Activated T-cell treated with anti-CD3 and anti-CD28 coated beads for 4 hours (primary cell): ENCODE results near the gene PRDM16.

Source experiments
- DNase-seq: peaks from one replicate; pipeline ENCODE4 v3.0.0-alpha.2; 2020

PRDM16 gene

DNA sequence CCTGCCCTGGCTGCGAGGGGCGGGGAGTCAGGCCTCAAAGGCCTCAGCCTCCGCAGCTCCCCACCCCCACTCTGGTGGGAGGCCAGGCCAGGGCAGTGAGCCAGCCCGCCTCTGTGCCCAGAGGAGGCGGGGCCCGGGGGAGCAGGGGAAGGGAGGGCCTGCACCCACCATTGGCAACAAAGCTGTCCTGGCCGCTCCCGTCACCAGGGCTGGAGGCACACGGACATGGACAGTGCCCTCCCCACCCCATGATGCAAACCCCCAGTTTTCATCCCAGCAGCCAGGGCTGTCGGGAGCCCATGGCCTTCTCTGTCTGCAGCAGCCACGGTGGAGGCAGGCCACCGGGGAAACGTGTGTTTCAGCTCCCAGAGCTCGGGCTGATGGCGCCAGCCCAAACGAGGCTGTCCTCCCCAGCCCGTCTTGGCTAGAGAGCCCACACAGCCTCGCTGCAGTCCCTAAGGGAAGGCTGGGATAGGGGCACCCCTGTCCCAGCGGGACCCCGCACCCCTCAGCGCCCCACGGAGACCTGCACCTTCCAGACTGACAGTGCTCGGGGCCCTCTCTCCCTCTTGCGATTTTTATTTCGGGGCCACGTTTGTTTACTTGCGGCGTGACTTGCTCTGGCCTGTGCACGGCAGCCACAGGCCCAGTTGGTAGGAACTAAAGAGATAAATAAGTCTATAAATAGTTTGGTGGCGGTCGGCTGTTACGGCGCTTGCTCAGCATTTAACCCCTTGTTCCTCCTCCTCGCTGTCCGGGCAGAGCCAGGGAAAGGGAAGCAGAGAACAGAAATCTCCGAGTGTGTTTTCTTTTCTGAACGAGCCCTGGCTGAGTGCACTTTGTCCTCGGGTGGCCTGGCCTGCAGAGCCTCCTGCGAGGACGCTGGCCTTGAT is 101.8 kb downstream of the PRDM16 start:
- no peak for DNase-seq

DNA sequence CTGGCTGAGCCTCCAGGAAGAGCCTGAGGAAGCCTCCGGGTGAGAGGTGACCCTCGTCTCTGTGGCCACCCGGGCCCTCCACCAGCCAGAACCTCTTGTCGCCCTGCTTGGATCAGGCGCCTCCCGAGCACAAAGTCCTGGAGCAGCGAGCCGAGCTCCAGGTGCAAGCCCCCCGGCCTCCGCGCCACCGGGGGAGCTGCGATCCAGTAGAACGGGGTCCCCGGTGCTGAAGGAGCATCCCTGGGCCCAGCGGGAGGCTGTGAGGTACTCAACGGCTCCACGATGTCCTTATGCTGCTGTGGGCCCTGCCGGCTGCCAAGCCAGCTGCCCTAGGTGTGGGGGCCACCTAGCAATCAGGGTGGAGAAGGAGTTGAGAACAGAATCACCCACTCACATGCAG is 102.8 kb downstream of the PRDM16 start:
- DNase-seq: no peak

DNA sequence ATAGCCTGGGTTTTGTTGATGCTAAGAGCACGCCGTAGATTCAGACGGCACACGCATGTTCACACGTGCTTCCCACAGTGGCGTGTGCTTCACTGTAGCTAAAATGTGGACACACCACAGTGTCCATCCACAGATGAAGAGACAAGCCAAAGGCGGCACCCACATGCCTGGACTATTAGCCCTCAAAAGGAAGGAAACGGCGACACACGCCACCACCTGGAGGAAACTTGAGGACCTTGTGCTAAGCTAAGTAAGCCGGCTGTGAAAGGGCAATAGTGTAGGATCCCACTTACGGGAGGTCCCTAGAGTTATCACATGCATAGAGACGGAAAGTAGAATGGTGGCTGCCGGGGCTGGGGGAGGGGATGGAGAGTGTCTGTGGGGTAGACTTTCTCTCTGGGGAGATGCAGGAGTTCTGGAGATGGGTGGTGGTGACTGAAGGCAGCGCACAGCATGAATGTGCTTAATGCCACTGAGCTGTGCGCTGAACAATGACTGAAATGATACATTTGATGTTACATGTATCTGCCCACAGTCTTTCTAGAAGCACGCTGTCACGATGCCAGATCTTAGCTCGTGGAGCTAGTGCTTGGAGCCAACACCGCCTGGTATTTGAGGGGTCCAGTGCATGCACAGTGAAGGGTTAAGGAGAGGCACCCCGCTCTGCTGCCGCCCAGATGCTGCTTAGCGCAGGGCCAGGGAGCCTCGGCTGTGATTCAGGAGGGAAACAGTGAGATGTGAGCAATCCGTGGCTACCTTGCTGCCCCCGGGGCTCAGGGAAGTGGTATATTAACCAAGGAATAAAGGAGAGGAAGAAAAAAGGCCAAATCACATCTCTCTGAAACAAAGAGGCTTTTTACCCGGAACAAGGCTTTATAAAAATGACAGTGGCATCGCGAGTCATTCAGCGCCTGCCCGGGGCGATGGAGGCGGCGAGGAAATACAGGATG is 103.7 kb downstream of the PRDM16 start:
- DNase-seq: no peak

DNA sequence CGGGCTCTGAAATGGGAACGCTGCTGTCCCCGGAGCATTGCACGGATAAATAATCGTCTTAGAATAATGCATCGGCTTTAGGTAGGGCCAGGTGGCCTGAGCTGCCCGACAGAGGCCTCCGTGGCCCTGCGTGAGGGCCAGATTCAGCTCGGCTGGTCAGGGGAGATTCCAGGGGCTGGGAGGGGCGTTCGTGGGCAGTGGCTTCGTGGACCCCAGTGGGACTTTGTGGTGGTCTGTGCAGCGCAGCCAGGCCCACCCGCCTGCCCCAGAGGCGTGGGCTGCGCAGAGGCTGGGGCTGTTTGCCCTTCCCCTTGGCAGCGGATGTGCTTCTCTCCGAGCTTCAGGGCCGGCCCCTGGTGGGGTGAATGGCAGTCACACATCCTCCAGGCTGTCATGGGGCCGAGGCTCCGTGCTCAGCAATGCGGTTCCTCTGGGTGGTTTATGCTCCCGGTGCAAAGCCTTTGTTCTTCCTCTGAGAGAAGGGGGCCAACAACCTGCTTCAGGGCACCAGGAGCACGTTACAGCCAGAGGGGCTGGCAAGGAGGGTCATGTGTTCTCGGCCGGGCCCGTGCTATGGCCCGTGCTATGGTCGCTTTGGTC is 104.5 kb downstream of the PRDM16 start:
- DNase-seq: no peak

DNA sequence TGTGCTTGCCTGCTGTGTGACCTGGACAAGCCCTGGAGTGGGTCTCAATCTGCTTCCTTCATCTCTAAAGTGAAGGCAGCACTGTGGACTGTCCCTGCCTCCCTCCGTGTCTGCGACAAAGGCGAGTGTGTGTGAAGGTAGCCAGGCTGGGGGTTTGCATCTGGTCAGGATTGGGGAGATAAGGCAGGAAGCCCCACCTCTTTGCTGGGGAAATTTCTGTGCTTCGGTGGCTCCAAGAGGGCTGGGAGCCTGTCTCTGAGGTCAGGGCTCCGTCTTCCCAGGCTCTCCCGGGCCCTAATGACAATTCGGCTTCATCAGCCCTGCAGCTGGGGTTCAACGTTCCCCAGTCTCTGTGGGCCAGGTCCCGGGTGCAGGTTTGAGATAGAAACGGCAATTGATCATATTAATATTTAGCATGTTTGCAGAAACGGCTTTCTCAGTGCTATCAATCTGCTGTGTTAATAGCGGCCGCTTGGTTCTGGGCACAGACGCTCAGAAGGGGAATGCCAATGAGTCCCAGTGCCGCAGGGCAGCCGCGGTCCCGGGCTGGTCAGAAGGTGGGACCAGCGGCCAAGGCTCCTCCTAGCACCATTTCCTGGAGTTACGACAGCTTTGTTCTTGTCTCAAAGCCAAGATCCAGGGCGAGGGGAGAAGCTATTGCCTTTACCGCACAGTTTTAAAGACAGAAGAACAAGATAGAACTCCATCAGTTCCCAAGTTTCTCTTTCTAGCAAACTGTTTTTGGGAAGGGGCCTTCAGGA is 105.7 kb downstream of the PRDM16 start:
- no peak for DNase-seq

DNA sequence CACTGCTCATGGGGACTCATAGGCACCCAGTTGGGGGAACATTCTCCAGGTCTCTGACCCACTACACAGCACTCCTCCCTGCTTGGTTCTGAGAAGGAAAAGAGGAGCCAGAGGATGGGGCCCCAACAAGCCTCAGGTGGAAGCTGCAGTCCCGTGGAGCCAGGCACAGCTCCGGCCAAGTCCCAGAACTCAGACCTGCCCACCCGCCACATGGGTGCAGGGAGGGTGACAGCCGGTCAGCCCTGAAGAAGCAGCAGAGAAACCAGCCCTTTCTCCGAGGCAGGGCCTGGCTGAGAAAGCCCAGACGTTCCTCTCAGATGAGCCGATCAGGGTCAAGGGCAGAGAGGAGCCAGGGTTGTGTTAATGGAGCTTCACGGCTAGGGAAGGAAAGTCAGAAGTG is 106.5 kb downstream of the PRDM16 start:
- no peak for DNase-seq

DNA sequence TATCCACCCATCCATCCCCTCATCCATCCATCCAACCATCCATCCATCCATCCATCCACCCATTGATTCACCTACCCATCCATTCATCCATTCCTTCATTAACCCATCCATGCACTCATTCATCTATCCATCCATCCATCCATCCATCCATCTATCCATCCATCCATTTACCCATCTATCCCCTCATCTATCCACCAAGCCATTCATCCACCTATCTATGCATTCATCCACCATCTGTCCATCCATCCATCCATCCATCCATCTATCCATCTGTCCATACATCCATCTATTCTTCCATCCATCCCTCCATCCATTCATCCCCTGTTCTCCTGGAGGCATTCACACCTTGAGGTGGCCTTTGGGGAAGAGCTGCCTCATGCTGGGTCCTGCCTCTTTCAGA is 107.0 kb downstream of the PRDM16 start:
- DNase-seq: no peak

DNA sequence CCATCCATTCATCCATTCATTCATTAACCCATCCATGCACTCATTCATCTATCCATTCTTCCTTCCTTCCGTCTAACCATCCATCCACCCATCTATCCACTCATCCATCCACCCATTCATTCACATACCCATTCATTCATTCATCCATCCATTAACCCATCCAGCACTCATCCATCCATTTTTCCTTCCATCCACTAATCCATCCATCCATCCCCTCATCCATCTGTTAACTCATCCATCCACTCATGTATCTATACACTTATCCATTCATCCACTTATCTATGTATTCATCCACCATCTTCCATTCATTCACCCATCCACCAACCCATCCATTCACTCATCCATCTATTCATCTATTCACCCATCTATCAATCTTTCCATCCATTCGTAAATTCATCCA is 107.8 kb downstream of the PRDM16 start:
- DNase-seq: no peak

DNA sequence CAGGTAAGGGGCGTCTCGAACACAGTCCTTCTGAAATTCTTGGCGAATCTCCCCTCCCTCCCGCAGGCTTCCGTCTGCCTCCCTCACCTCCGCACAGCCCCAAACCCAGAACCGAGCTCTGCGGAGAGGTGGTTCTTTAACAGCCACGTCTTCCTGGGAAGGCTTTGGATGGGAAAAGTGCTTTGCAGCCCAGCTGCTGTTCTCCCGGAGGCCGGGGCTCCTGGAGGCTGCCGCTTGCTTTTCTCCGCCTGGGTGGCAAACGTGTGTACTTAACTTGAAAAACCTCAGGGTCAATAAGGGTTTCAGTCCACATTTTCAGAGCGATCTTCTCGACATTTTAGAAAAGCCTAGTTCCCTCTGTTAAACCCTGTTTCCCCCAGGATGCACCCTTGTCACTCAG is 109.3 kb downstream of the PRDM16 start:
- DNase-seq: no peak

DNA sequence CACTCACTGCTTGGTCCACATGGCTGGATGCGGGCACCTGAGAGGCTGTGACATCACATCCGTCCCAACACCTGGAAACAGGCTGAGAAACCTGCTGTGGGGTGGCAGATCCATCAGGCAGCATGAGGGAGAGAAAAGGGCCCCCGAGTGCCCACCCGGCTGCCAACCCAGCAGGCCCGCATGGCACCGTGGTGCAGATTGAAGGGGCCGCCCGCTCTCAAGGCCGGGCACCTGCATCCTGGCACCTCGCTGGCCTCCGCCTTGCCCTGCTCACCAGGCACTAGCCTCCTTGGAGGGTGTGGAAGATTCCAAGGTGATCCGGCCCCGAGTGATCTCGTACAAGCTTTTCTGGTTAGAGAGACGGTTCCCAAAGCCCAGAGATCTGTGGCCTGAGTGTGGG is 110.5 kb downstream of the PRDM16 start:
- no peak for DNase-seq

DNA sequence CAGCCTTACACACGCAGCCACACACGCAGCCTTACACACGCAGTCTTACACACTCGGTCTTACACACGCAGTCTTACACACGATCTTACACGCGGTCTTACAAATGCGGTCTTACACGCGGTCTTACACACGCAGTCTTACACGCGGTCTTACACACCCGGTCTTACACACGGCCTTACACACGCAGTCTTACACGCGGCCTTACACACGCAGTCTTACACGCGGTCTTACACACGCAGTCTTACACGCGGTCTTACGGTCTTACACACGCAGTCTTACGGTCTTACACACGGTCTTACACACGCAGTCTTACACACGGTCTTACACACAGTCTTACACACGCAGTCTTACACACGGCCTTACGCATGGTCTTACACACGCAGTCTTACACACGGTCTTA is 111.9 kb downstream of the PRDM16 start:
- no peak for DNase-seq

DNA sequence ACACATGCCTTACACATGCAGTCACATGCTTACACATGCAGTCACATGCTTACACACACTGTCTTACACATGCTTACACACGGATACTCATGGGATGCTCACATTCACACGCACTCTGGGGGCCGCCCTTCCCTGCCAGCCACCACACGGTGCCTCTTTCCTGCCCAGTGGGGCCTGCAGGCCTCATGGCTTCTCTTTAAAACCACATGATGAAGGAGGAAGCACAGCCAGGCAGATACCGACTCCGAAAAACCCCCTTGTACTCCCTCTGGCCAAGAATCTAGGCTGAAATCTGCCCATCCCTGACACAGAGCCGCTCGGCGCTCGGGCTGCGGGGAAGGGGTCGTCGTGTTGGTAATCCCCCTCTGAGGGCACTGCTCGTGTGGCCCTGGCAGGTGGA is 113.0 kb downstream of the PRDM16 start:
- DNase-seq: no peak

DNA sequence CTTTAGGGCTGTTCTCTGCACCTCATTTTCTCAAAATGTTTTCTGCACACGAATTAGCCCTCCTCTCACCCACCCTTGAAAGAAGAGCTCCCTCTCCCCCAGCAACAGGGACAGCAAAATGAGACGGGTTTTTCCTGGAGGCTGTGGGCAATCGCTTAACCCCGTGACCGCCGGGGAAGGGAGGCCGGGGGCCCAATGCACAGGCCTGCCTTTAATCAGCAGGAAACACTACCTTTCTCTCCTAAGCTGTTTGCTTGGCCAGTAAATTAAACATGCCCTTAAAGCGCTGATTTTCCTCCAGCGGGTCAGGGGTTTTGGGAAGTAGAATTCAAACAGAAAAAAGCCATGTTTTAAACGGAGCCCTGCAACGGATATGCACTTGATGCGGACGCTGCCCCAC is 114.4 kb downstream of the PRDM16 start:
- DNase-seq: no peak

DNA sequence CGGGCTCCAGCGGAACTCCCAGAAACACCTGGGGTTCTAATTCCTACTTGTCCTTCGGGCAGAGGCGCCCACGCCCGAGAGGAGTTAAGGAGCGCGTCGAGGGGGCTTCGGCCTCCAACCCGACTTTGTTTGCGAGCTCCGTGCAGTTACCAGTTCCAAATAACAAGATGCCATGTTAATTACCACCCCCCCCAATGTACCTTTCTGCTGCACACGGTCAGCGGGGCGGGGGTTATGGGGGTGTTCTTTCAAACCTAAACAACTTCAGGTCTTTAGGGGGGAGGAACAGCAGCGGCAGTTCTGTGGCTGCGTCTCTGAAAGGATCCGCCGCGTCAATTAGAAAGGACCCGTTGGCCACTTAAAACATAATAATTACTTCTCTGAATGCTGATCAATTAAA is 114.8 kb downstream of the PRDM16 start:
- no peak for DNase-seq

DNA sequence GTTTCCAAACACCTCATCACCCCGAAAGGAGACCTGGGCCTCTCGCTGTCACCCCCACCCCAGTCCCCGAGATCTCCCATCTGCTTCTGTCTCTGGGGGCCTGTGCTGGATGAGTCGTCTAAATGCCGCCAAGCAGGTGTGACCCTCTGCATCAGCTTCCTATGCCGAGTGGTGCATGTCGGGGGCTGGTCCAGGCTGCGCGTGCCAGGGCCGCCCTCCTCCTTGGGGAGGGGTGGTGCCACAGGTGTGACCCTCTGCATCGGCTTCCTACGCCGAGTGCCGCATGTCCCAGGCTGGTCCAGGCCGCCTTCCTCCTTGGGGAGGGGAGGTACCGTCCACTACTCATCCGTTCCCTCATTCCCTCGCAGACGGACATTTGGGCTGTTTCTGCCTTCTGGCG is 115.7 kb downstream of the PRDM16 start:
- no peak for DNase-seq

DNA sequence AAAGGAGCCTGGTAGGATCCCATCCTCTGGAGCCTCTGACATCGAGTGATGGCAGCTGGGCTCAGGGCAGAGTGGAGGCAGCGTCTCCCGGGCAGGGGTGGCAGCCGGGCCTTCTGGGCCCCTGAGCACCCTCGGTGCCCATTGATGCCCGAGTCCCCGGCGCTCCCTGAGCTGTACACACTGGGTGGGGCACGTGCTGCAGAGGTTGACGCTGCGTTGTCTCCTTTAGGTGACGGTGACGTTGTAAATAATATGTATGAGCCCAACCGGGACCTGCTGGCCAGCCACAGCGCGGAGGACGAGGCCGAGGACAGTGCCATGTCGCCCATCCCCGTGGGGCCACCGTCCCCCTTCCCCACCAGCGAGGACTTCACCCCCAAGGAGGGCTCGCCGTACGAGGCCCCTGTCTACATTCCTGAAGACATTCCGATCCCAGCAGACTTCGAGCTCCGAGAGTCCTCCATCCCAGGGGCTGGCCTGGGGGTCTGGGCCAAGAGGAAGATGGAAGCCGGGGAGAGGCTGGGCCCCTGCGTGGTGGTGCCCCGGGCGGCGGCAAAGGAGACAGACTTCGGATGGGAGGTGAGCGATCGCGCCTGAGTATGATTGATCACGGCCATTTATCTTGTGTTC is 117.0 kb downstream of the PRDM16 start:
- no peak for DNase-seq

DNA sequence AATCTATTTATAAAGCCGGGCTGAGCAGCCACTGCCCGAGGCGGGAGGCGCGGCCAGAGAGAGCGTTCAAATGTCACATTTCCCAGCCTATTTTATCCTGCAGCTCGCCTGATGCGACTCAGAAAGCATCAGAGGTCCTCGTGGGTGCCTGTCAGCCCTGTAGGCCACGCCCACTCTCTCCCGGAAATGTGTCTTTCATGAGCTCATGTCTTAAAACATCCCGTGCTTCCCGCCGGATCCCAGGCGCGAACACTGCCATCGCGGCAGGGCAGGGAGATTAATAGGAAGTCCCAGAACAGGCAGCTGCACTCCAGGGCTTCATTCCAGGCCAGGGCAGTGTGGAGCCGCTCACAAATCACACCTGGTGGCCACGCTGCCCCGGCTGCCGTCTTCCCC is 117.5 kb downstream of the PRDM16 start:
- no peak for DNase-seq

DNA sequence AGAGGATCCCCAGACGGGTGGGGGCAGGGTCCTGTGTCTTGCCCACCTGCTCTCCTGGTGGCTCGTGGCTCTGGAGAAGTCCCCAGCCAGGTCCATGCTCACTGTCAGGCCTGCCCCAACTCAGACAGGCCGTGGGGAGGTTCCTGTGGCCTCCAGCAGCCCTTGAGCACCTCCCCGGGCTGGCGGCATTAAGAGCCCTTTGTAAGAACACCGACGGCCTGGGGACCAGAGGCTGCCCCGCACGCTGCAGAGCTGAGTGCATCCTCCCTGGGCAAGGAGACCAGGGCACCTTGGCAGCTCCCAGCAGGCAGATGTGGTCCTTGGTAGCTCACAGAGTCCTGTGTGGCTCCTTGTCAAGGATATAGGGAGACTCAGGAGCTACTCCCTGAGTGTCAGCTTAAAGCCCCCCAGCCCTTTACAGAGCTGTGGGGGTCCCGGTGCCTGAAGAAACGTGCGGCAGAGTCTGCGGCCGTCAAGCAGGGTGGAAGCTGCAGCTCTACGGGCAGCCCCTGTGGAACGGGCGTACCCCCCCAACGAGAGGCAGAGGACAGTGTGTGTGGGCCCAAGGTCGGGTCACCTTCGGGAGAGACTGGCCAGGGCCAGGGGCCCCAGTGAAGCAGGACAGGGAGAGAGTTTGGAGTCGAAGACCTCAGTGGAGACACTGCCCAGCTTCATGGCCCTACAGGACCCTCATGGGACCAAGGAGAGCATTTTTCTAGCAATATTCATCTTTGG is 118.6 kb downstream of the PRDM16 start:
- no peak for DNase-seq

DNA sequence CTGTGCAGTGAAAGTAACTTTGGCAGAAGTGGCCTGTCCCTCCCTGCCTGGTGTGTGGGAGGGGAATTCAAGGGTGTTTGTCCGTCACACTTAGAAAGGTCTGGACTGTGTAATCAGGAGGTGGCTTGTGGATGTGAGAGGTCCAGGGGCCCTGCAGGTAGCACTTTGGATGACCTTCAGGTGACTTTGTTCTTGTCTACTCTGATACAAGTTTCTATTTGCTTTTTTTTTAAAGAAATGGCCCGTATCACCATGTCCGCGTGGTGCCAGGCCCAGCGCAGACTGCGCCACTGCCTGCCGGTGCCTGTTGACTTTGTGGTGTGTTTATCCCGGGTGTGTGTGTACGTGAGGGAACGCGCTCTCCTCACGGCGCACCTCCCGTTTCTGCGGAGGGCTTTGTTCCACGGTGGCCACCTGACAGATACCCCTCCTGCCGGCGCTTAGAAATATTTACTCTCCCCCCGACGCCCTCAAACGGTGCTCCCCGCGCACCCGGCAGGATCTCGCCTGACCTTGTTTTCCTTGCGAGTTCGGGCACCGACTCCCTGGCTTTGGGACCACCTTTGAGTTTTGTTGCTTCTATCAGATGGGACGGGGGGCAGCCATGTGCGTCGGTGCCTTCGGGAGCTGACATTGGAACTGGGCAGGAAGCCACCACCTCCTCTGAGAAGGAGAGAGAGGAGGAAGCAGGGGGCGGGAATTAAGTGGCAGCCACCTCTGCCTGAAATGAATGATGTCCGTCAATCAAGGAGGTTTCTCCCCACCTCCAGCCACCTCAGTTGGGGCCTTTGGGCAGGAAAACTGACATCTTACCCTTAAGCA is 119.4 kb downstream of the PRDM16 start:
- no peak for DNase-seq

DNA sequence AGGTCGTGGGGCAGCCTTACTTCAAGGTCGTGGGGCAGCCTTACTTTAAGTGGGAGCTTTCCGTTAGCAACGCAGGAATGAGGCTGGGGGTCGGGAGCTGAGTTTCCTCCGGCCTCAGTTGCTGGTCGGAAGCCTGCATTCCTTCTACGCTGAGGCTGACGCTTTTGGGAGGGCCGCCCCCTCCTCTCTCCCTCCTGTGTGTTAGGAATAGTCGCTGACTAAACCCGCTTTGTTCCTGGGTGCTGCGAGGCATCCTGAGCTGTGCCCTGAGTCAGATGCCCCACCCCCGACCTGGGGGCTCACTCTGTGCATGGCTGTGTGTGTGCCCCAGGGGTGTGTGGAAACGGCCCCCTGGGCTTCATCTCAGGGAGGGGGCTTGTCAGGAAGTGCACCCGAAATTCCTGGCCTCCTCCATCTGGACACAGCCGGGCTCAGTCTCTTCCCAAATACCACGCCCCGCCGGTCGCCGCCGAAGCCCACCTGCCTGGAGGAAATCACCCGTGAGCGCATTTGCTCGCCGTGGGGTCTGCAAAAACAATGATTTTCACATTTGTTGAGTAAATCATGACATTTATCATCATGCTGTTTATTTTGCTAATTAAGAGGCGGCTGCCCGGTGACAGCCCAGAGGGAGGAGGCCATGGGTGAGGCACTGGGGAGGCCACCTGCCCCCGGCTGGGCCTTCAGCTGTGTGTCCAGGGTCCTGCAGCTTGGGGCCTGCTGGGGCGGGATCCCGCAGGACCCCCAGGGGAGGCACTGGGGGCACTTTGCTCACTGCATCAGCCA is 121.4 kb downstream of the PRDM16 start:
- DNase-seq: no peak
